Left ventricle myocardium inferior (tissue), 1 donor: ENCODE measurements around the gene NEMP1. TPM values are rescaled to one million over a fixed set of nuclear protein-coding genes. Genes with fewer than 3 reads are reported as not detected.

Source experiments
- DNase-seq: peaks from one replicate; pipeline ENCODE4 v3.0.0-alpha.2; 2020
- H3K27ac ChIP-seq: fragments of 200-600 bp; replicated peaks from 2 replicates; pipeline ENCODE4 v1.8.0; 2021
- H3K27me3 ChIP-seq: fragments of 200-600 bp; 2 replicates; pipeline ENCODE4 v1.8.0; 2021; ENCODE audit warnings: low read depth
- H3K36me3 ChIP-seq: fragments of 200-600 bp; 2 replicates; pipeline ENCODE4 v1.8.0; 2021
- H3K4me1 ChIP-seq: fragments of 200-600 bp; 2 replicates; pipeline ENCODE4 v1.8.0; 2021
- H3K4me3 ChIP-seq: fragments of 200-600 bp; 2 replicates; pipeline ENCODE4 v1.8.0; 2021; ENCODE audit warnings: mild to moderate bottlenecking, moderate library complexity
- H3K9me3 ChIP-seq: fragments of 200-600 bp; replicated peaks from 2 replicates; pipeline ENCODE4 v1.8.0; 2021
- intact Hi-C: fragments of 100-400 bp; cut with micrococcal nuclease; formaldehyde crosslinking; loops from one replicate; pipeline ENCODE4 v1.11.0; 2022
- total RNA-seq: library from RNA; stranded (reverse); fragmentation: NEBNext Ultra II Directional; extraction: Animal tissue kit (Norgen Biotek cat#: 25700); gene quantifications from one replicate; pipeline ENCODE4 v1.2.1, GENCODE V29; 2021
- TF ChIP-seq, protein P1 (sequence below): fragments of 200-600 bp; IDR thresholded peaks from 2 replicates; pipeline ENCODE4 v1.8.0; 2021; ENCODE audit warnings: antibody characterized with exemption, mild to moderate bottlenecking, borderline replicate concordance
- donor health status: DM: no; HTN: yes; CAD: no; lungs with severe emphysema.

NEMP1 gene
- total RNA-seq, 1 donor from 2014 or later = 3.3 TPM

DNA sequence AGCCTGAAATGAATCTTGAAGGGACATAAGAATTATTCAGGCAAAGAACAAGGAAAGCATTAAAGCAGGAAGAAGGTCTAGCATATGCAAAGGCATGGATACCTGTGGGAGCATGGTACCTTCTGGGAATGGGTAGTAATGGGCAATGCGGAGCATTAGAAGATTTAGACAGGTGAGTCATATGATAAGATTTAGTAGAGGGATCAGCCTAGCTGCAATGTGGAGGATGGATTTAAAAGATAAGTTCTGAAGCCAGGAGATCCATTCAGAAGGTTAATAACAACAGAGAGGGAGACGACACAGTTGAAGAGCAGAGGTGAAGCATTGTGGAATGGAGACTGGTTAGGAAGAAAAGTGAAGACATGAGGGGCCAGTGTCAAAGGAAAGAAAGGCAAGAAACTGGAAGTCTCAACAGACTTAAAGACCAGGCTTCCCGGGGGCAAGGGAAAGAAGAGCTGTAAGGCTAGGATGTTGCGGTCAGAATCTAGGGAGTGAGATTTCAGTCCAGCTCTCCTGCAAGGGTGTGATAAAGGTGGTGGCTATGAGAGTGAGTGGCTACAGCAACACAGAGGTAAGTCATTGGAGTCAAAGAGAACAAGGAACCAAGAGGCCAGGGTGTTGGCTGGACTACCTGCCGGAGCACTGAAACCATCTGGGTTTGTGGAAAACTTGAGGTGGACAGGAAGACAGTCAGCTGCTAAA lies 38.1 kb upstream of the NEMP1 start:
- H3K27me3 ChIP-seq = no peaks in the 10 kb centered on the region
- H3K4me3 ChIP-seq = no peak overlapping the region
- no peak for DNase-seq
- no peaks in the 10 kb centered on the region for H3K36me3 ChIP-seq
- intact Hi-C loops = no loop called here
- H3K9me3 ChIP-seq = no peaks in the 10 kb centered on the region
- H3K4me1 ChIP-seq = peaks cover 15% of the 10 kb centered on the region
- no peak overlapping the region for H3K27ac ChIP-seq
- TF ChIP-seq, protein P1, sequence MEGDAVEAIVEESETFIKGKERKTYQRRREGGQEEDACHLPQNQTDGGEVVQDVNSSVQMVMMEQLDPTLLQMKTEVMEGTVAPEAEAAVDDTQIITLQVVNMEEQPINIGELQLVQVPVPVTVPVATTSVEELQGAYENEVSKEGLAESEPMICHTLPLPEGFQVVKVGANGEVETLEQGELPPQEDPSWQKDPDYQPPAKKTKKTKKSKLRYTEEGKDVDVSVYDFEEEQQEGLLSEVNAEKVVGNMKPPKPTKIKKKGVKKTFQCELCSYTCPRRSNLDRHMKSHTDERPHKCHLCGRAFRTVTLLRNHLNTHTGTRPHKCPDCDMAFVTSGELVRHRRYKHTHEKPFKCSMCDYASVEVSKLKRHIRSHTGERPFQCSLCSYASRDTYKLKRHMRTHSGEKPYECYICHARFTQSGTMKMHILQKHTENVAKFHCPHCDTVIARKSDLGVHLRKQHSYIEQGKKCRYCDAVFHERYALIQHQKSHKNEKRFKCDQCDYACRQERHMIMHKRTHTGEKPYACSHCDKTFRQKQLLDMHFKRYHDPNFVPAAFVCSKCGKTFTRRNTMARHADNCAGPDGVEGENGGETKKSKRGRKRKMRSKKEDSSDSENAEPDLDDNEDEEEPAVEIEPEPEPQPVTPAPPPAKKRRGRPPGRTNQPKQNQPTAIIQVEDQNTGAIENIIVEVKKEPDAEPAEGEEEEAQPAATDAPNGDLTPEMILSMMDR = no peak

DNA sequence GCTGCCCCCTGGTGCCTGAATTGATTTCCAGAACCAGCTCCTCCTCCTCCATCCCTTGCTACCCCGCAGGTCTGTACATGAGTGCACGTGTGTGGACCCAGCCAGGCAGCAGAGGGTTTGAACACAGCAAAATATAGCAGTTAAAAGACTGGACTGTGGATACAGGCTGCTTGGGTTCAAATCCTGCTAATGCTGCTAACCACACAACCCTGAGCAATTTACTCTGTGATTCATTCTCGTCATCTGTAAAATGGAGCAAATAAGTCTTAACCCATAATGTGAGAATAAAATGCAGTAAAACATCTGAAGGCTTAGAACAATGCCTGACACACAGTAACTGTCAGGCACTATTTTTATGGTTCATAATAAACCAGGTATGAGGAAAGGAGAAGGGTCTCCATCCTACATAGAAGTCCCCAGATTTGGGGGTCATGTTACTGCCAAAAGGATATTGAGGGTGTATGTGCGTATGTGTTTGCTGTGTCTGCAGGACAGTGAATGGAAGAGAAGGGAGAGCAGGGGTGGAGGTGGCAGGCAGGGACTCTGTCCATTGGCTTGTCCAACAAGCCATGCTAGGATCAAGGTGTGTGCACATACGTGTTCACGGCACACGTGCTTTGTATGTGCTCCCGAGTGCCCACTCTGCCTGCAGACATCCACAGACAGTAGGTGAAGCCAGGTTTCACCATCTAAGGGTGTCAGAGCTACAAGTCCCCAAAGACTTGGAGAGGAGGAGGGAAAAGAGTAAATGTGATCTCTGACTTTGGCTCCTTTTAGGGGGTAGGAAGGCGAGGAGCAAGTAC lies 34.1 kb upstream of the NEMP1 start:
- Histone ChIP-seq H3K4me3 (peak overlapping the region; percentile 79), H3K27ac (peak overlapping the region; percentile 98), H3K36me3 (no peaks in the 10 kb centered on the region), H3K9me3 (no peaks in the 10 kb centered on the region), H3K27me3 (no peaks in the 10 kb centered on the region), H3K4me1 (peaks cover 45% of the 10 kb centered on the region)
- TF ChIP-seq, protein P1 = peak; percentile 86
- DNase-seq = no peak
- intact Hi-C loops = loop anchor here (2.0 to 5.0 kb wide), 2 partner anchors 42 to 105 kb away; partner anchors contain the start of gene ZBTB39

DNA sequence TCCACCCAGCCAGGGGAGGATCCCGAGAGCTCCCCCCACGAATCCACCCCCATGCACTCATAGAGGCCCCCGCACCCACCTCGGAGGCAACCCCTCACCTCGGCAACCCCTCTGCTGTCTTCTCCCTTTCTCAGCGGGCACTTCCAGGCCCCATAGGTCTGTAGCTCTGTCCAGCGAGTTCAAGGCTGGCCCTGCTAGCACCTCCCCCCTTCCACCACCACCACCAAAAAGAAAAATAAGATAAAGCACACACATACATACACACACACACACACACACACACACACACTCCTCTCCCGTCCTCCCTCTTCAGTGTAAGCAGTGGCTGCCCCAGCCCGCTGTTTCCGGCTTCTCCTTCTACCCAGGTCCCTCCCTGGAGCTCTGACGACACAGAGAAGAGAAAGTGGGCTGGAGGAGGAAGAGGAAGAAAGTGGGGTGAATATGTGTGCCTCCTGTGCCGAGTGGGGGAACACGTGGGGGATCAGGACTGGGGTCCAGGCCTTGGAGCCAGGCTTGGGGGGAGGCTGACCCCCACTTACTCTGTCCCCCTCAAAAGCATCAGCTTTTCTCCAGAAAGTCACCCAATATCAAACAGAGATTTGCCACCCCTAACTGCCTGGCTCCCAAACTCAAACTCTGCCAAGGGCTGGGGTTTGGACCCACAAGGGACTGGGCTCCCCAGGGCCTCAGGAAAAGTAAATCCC lies 32.6 kb upstream of the NEMP1 start, which contains the start of gene STAT6:
Gene STAT6, minus strand, starts transcription at position 332 of the 704 bp plus-strand sequence. CDS start 3,084 bp downstream, outside the sequence.
- Histone ChIP-seq H3K4me1 (peaks cover 57% of the 10 kb centered on the region), H3K36me3 (peaks cover 13% of the 10 kb centered on the region), H3K27me3 (no peaks in the 10 kb centered on the region), H3K4me3 (peak within 1 kb of the TSS; percentile 79), H3K27ac (peak within 1 kb of the TSS; percentile 98), H3K9me3 (no peaks in the 10 kb centered on the region)
- TF ChIP-seq, protein P1 = no peak
- intact Hi-C loops = loop anchor here (5.0 kb wide), 1 partner anchor 104 kb away; the partner anchor contains the start of gene ZBTB39
- DNase-seq = peak; percentile 76

DNA sequence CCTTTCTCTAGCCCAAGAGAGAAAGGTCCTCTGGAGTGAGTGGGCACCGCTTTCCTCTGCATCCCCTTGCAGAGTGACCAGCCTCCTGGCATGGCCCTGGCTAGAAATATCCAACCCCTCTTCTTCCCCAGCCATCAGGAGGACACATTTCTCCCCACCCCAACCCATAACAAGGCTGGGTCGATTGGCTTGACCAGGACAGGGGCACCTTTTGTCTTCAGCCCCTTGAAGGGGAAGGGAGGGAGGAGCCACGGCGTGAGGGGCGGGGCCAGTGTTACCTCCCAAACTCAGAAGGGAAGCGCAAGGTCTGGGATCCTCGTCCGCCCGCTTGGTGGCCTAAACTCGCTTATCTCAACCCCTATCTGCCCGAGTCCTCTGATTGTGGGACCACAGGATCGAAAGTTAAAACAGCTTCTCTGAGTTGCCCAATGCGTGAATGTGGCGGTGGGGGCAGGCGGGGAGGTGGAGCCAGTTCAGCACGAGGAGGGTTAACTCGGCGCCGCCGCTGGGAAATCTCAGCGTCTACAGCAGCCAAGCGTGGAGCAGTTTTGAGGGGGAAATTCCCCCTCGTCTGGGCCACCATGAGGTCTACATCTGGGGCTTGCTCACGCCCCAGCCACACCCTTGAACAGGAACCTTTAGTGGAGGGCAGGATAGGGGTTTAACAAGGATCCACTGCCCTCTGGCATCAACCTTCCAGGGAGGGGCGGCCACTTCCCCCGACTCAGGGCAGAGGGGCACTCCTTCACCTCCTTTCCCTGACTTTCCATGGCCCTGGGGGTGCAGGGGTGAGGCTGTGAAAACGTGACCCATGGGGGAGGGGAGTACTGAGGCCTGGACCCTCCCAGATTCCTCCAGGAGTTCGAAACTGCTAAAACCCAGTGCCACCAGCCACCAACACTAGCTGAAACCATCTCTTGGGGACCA lies 31.8 kb upstream of the NEMP1 start:
- Histone ChIP-seq H3K36me3 (peaks cover 20% of the 10 kb centered on the region), H3K27ac (peak overlapping the region; percentile 98), H3K4me1 (peaks cover 60% of the 10 kb centered on the region), H3K9me3 (no peaks in the 10 kb centered on the region), H3K27me3 (no peaks in the 10 kb centered on the region), H3K4me3 (peak overlapping the region; percentile 79)
- DNase-seq = peak; percentile 80
- TF ChIP-seq, protein P1 = peak; percentile 10
- intact Hi-C loops = loop anchor here (5.0 kb wide), 1 partner anchor 103 kb away; the partner anchor contains the start of gene ZBTB39
